Measurements from ENCODE around the gene PRIMA1.

GRCh38 chr14:93832081-93832480, 43.8 kb upstream of the PRIMA1 start:
- TF ChIP-seq POLR2AphosphoS5 (IDR thresholded peaks at IDR 0.05; ENCODE audit: low read depth, low read length) (no peak), RXRA (IDR thresholded peaks at IDR 0.05; ENCODE audit: borderline replicate concordance, low read depth) (no peak), CTCF (IDR thresholded peaks at IDR 0.05) (no peak), JUND (IDR thresholded peaks at IDR 0.05) (no peak), EP300 (IDR thresholded peaks at IDR 0.05; ENCODE audit: borderline replicate concordance in 1 of 2, low read depth in 1 of 2, low read length in 1 of 2) (no peak), TAF1 (IDR thresholded peaks at IDR 0.05; ENCODE audit: borderline replicate concordance, low read depth, low read length) (no peak), USF2 (IDR thresholded peaks at IDR 0.05; ENCODE audit: borderline replicate concordance, low read depth, low read length) (no peak), MXI1 (IDR thresholded peaks at IDR 0.05; ENCODE audit: low read depth, low read length) (no peak), PBX3 (IDR thresholded peaks at IDR 0.05) (no peak), ELF1 (IDR thresholded peaks at IDR 0.05) (no peak)

All from SK-N-SH (cell line).